Neural cell (in vitro differentiated cells): ENCODE measurements around the gene GNAS. TPM values are rescaled to one million over a fixed set of nuclear protein-coding genes. Genes with fewer than 3 reads are reported as not detected.
A peak's percentile ranks its signal among the peaks of the same experiment; 100 is the strongest.

ENCODE experiments used
- H2AFZ ChIP-seq: fragments of 200-600, 300-800 bp; sonication (generic), shearing (Covaris generic); 2 replicates; pipeline ENCODE4 v1.6.0; 2014; ENCODE audit warnings: low read depth, mild to moderate bottlenecking, antibody characterized with exemption, low read length, moderate library complexity
- H3F3A ChIP-seq: fragments of 200-600 bp; shearing (Covaris generic); 2 replicates; pipeline ENCODE4 v1.6.1; 2016; ENCODE audit warnings: mild to moderate bottlenecking, moderate library complexity, mixed read lengths, antibody characterized with exemption, low read length; ENCODE audit not compliant: insufficient read depth, poor library complexity, severe bottlenecking
- H3K27ac ChIP-seq: fragments of 200-600, 300-800 bp; sonication (generic), shearing (Covaris generic); 2 replicates; pipeline ENCODE4 v1.5.1; 2014; ENCODE audit warnings: mild to moderate bottlenecking, low read length, moderate library complexity
- H3K27me3 ChIP-seq: fragments of 300-800, 200-600 bp; sonication (generic), shearing (Covaris generic); 2 replicates; pipeline ENCODE4 v1.6.0; 2014; ENCODE audit warnings: mild to moderate bottlenecking, low read depth, low read length, moderate library complexity; ENCODE audit not compliant: insufficient read depth
- H3K36me3 ChIP-seq: fragments of 300-800, 200-600 bp; sonication (generic), shearing (Covaris generic); 2 replicates; pipeline ENCODE4 v1.5.1; 2014; ENCODE audit warnings: mild to moderate bottlenecking, antibody characterized with exemption, low read length, moderate library complexity; ENCODE audit not compliant: insufficient read depth
- H3K4me2 ChIP-seq: fragments of 300-800, 200-600 bp; sonication (generic), shearing (Covaris generic); 2 replicates; pipeline ENCODE4 v1.6.0; 2014; ENCODE audit warnings: mild to moderate bottlenecking, low read length
- H3K4me3 ChIP-seq: fragments of 300-800, 200-600 bp; sonication (generic), shearing (Covaris generic); 2 replicates; pipeline ENCODE4 v1.5.1; 2014; ENCODE audit warnings: mild to moderate bottlenecking, low read length, moderate library complexity
- H3K79me2 ChIP-seq: fragments of 200-600 bp; shearing (Covaris generic); replicated peaks from 2 replicates; pipeline ENCODE4 v1.6.0; 2014; ENCODE audit warnings: mild to moderate bottlenecking, low read length, moderate library complexity; ENCODE audit not compliant: insufficient read depth
- H3K9ac ChIP-seq: fragments of 300-800, 200-600 bp; sonication (generic), shearing (Covaris generic); 2 replicates; pipeline ENCODE4 v1.6.1; 2016; ENCODE audit warnings: mild to moderate bottlenecking, low read length, mixed read lengths
- H3K9me2 ChIP-seq: fragments of 200-600 bp; shearing (Covaris generic); 2 replicates; pipeline ENCODE4 v1.6.1; 2016; ENCODE audit warnings: mild to moderate bottlenecking, low read length, mixed read lengths; ENCODE audit not compliant: insufficient read depth
- H3K9me3 ChIP-seq: fragments of 200-600, 300-800 bp; sonication (generic), shearing (Covaris generic); 2 replicates; pipeline ENCODE4 v1.6.1; 2016; ENCODE audit warnings: mild to moderate bottlenecking, mixed run types, low read length, moderate library complexity, mixed read lengths
- H4K20me1 ChIP-seq: fragments of 200-600 bp; shearing (Covaris generic); 2 replicates; pipeline ENCODE4 v1.6.1; 2016; ENCODE audit warnings: mild to moderate bottlenecking, mixed run types; ENCODE audit not compliant: insufficient read depth
- CTCF ChIP-seq: fragments of 450-650 bp; IDR thresholded peaks from 2 replicates; pipeline ENCODE4 v1.5.1; 2014; ENCODE audit warnings: antibody characterized with exemption, mild to moderate bottlenecking, moderate library complexity; ENCODE audit not compliant: poor library complexity, severe bottlenecking
- EP300 ChIP-seq: fragments of 450-650 bp; conservative IDR thresholded peaks from 2 replicates; pipeline ENCODE4 v1.6.1; 2014; ENCODE audit warnings: antibody characterized with exemption, mild to moderate bottlenecking, moderate library complexity; ENCODE audit not compliant: poor library complexity, severe bottlenecking
- EZH2 ChIP-seq: fragments of 200-600, 300-800 bp; shearing (Covaris generic), sonication (generic); IDR thresholded peaks from 2 replicates; pipeline ENCODE4 v1.6.1; 2014; ENCODE audit warnings: antibody characterized with exemption, low read length, borderline replicate concordance, mild to moderate bottlenecking; ENCODE audit not compliant: insufficient read depth, poor library complexity, severe bottlenecking
- MXI1 ChIP-seq: fragments of 450-650 bp; conservative IDR thresholded peaks from 2 replicates; pipeline ENCODE4 v1.6.1; 2014; ENCODE audit warnings: antibody characterized with exemption, mild to moderate bottlenecking; ENCODE audit not compliant: poor library complexity, severe bottlenecking
- POLR2AphosphoS5 ChIP-seq: IDR thresholded peaks from 2 replicates; pipeline ENCODE4 v1.6.1; 2012
- RAD21 ChIP-seq: fragments of 450-650 bp; conservative IDR thresholded peaks from 2 replicates; pipeline ENCODE4 v1.6.1; 2014; ENCODE audit warnings: antibody characterized with exemption, mild to moderate bottlenecking, moderate library complexity
- REST ChIP-seq: IDR thresholded peaks from 2 replicates; pipeline ENCODE4 v1.6.1; 2012; ENCODE audit warnings: borderline replicate concordance
- SMC3 ChIP-seq: fragments of 450-650 bp; conservative IDR thresholded peaks from 2 replicates; pipeline ENCODE4 v1.6.1; 2014; ENCODE audit warnings: antibody characterized with exemption, mild to moderate bottlenecking, moderate library complexity; ENCODE audit not compliant: poor library complexity
- TAF1 ChIP-seq: IDR thresholded peaks from 2 replicates; pipeline ENCODE4 v1.6.1; 2012; ENCODE audit warnings: low read depth
- polyA plus RNA-seq: library from polyadenylated mRNA; depleted of rRNA; stranded (reverse); fragments of >200 nt; gene quantifications from 2 replicates; pipeline ENCODE4 v1.2.3, GENCODE V29; 2014

GNAS gene
- polyA plus RNA-seq, 1 donor from 2014 or later = 958 TPM

DNA sequence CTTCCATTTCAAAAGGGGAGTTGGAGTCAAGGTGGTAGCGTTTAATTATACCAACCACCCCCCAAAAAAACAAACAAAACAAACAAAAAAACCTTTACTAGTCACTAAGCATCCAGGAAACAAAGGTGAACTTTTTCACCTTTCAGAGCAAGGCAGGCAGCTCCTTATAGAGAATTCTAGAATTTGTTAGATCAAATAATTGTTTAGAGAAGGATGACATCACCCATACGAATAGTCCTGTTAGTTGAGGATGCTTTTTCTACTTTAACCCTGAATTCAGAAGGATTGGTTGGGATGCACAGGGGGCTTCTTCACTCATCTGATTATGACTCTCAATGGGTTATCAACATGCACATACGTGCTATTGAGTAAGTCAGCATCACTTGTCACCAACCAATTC lies 44.3 kb downstream of the GNAS start:
- H3K36me3 ChIP-seq = no peaks in the 10 kb centered on the region
- no peaks in the 10 kb centered on the region for H3K27me3 ChIP-seq
- H3K27ac ChIP-seq = peak overlapping the region; percentile 99
- peaks cover 93% of the 10 kb centered on the region for H3K79me2 ChIP-seq
- no peak overlapping the region for H3K9ac ChIP-seq
- no peak overlapping the region for H3K4me2 ChIP-seq
- H4K20me1 ChIP-seq = no peaks in the 10 kb centered on the region
- no peak for TF ChIP-seq EP300
- TF ChIP-seq SMC3 = no peak
- TF ChIP-seq EZH2 = no peak
- TF ChIP-seq TAF1 = no peak
- no peak for TF ChIP-seq CTCF
- TF ChIP-seq POLR2AphosphoS5 = no peak
- TF ChIP-seq MXI1 = no peak
- no peak for TF ChIP-seq REST
- no peak for TF ChIP-seq RAD21
- no peak overlapping the region for H2AFZ ChIP-seq
- no peaks in the 10 kb centered on the region for H3K9me3 ChIP-seq
- no peaks in the 10 kb centered on the region for H3K9me2 ChIP-seq
- H3F3A ChIP-seq = no peaks in the 10 kb centered on the region
- H3K4me3 ChIP-seq = no peak overlapping the region

DNA sequence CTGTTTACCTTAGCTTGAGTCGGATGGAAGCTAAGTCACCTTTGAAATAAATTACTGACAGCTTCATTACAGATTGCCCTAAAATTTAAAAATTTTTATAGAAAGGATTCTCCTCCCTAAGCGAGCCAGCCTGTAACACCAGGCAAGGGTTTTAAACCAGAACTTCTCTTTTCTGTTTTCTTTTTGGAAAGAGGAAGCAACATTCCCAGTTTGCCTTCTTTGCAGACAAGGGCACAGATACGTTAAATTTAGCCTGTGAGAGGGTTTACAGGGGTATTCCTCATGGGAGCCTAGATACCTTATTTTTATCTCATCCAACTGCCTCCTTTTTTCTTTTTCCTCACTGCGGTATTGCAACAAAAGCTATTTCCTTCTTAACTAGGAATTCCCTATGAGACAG lies 45.0 kb downstream of the GNAS start:
- Histone ChIP-seq H3K9me3 (no peaks in the 10 kb centered on the region), H3K27ac (peak overlapping the region; percentile 20), H3F3A (no peaks in the 10 kb centered on the region), H3K9me2 (no peaks in the 10 kb centered on the region), H3K4me2 (no peak overlapping the region), H3K27me3 (no peaks in the 10 kb centered on the region), H3K9ac (no peak overlapping the region), H3K79me2 (peaks cover 100% of the 10 kb centered on the region), H3K4me3 (no peak overlapping the region), H2AFZ (no peak overlapping the region), H3K36me3 (no peaks in the 10 kb centered on the region), H4K20me1 (peaks cover 3% of the 10 kb centered on the region)
- TF ChIP-seq SMC3 (no peak), CTCF (no peak), EP300 (no peak), POLR2AphosphoS5 (no peak), EZH2 (no peak), TAF1 (no peak), RAD21 (no peak), MXI1 (no peak), REST (no peak)
